Measurements from ENCODE around the gene COL6A1. TPM values are rescaled to one million over a fixed set of nuclear protein-coding genes. Genes with fewer than 3 reads are reported as not detected.

Gene COL6A1
- total and polyA plus RNA-seq, 12 donors, result 71.9 to 388 (median 143) TPM

GRCh38 chr21:45941338-45941710 lies 40.2 kb upstream of the COL6A1 start:
- no peak for ATAC-seq

DNA sequence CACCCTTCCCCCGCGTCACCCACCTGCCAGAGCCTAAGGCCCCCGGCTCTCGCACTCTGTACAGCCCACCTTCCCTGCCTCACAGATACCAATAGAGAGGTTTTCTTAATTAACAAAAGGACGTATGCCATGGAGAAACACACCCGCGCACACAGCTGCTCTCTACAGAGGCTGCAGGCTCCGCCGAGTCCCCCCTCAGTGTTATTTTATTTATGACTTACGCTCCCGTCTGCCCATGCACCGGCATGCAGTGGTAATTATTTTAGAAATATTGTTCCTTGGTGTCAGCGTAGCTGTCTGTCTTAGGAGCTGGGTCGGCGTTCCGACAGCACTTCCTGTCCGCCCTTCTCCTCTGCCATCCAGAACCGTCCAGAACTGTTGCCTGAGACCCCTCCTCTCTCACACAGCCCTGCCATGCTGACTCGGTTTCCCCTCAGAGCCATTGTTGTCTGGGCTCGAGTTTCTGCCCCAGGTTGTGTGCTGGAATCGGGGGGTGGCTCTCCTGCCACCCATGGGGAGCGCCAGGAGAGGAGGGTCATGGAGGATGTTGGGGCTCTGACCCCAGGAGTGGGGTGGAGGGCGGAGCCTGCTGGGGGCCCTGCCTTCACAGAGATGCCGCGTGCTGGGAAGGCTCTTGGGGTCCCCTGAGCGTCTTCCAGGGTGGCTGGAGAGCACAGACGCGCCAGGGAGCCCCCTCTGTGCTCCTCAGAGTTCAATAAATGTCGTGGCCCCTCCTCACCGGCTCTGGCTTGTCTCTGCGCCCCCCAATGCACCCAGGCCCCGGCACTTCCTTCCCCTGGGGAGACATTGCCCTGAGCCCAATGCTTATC lies 39.6 kb upstream of the COL6A1 start:
- 87 to 88% methylated on average over 32 of the region's 32 CpGs for WGBS, 2 donors

More at GRCh38 chr21:45941338-45941710, 40.2 kb upstream of the COL6A1 start:
- 89 to 91% methylated on average over 14 of the region's 14 CpGs for WGBS, 2 donors
- Histone ChIP-seq H3K27ac (no peak overlapping the region), H3K4me3 (no peak overlapping the region), H3K27me3 (no peaks in the 10 kb centered on the region), H3K4me1 (no peaks in the 10 kb centered on the region), H3K36me3 (no peaks in the 10 kb centered on the region), H3K9me3 (peaks cover 0 to 12% (median 2%) of the 10 kb centered on the region in 11 donors)
- TF ChIP-seq, protein P1, sequence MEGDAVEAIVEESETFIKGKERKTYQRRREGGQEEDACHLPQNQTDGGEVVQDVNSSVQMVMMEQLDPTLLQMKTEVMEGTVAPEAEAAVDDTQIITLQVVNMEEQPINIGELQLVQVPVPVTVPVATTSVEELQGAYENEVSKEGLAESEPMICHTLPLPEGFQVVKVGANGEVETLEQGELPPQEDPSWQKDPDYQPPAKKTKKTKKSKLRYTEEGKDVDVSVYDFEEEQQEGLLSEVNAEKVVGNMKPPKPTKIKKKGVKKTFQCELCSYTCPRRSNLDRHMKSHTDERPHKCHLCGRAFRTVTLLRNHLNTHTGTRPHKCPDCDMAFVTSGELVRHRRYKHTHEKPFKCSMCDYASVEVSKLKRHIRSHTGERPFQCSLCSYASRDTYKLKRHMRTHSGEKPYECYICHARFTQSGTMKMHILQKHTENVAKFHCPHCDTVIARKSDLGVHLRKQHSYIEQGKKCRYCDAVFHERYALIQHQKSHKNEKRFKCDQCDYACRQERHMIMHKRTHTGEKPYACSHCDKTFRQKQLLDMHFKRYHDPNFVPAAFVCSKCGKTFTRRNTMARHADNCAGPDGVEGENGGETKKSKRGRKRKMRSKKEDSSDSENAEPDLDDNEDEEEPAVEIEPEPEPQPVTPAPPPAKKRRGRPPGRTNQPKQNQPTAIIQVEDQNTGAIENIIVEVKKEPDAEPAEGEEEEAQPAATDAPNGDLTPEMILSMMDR (IDR thresholded peaks at IDR 0.05), result no peak
- intact Hi-C loops (cut with DNase I), result no loop called here
- DNase-seq, result no peak

GRCh38 chr21:45942755-45943629 lies 38.6 kb upstream of the COL6A1 start:
- ATAC-seq, result no peak
- peaks cover 0 to 1% (median 0%) of the 10 kb centered on the region in 7 donors for H3K27me3 ChIP-seq
- intact Hi-C loops (cut with DNase I), result no loop called here
- no peaks in the 10 kb centered on the region for H3K9me3 ChIP-seq
- no peaks in the 10 kb centered on the region for H3K4me1 ChIP-seq
- WGBS, 2 donors, result 78 to 84% methylated on average over 19 to 20 of the region's 20 CpGs
- H3K27ac ChIP-seq, result no peak overlapping the region
- DNase-seq, result no peak
- TF ChIP-seq, protein P1 (IDR thresholded peaks at IDR 0.05), result no peak
- H3K36me3 ChIP-seq, result no peaks in the 10 kb centered on the region
- H3K4me3 ChIP-seq, result no peak overlapping the region

More for the DNA sequence above, 39.6 kb upstream of the COL6A1 start:
- DNase-seq, result no peak
- Histone ChIP-seq H3K4me3 (no peak overlapping the region), H3K4me1 (no peaks in the 10 kb centered on the region), H3K36me3 (no peaks in the 10 kb centered on the region), H3K27ac (no peak overlapping the region), H3K9me3 (peaks cover 0 to 6% (median 0%) of the 10 kb centered on the region in 11 donors), H3K27me3 (no peaks in the 10 kb centered on the region)
- intact Hi-C loops (cut with DNase I), result no loop called here
- no peak for ATAC-seq
- TF ChIP-seq, protein P1 (IDR thresholded peaks at IDR 0.05), result no peak

All from heart right ventricle (tissue), 16 donors.